GM19035 (cell line): ENCODE results near the gene RSPO4.

Source experiments
- ATAC-seq: cut with Tn5 transposase; IDR thresholded peaks from one replicate; pipeline ENCODE4 v1.9.1; 2021; ENCODE audit not compliant: unreplicated experiment

Gene RSPO4

GRCh38 chr20:971346-971745 is 30.8 kb downstream of the RSPO4 start:
- ATAC-seq = no peak

- no peak for ATAC-seq
These were observed 32.2 kb downstream of the RSPO4 start for GRCh38 chr20:969868-970267.

GRCh38 chr20:967796-968742 is 34.0 kb downstream of the RSPO4 start:
- ATAC-seq = no peak

GRCh38 chr20:965956-966355 is 36.2 kb downstream of the RSPO4 start:
- no peak for ATAC-seq

GRCh38 chr20:963795-964194 is 38.3 kb downstream of the RSPO4 start:
- no peak for ATAC-seq

- ATAC-seq = no peak
These were observed 39.4 kb downstream of the RSPO4 start for GRCh38 chr20:962683-963082.

- ATAC-seq = no peak
These were observed 39.9 kb downstream of the RSPO4 start for GRCh38 chr20:962223-962622.

- ATAC-seq = no peak
These were observed 40.3 kb downstream of the RSPO4 start for GRCh38 chr20:961768-962167.

GRCh38 chr20:959996-960615 is 42.0 kb downstream of the RSPO4 start:
- no peak for ATAC-seq

- no peak for ATAC-seq
These were observed 42.9 kb downstream of the RSPO4 start for GRCh38 chr20:958936-959815.

GRCh38 chr20:957544-957943 is 44.6 kb downstream of the RSPO4 start:
- ATAC-seq = no peak

- no peak for ATAC-seq
These were observed 45.7 kb downstream of the RSPO4 start for GRCh38 chr20:956330-956951.

GRCh38 chr20:955656-956055 is 46.5 kb downstream of the RSPO4 start:
- no peak for ATAC-seq

- ATAC-seq = no peak
These were observed 47.0 kb downstream of the RSPO4 start for GRCh38 chr20:955111-955510.

GRCh38 chr20:953742-954141 is 48.4 kb downstream of the RSPO4 start:
- ATAC-seq = no peak

GRCh38 chr20:952196-952795 is 49.8 kb downstream of the RSPO4 start:
- no peak for ATAC-seq

- no peak for ATAC-seq
These were observed 50.5 kb downstream of the RSPO4 start for GRCh38 chr20:951384-952169.

GRCh38 chr20:949717-950116 is 52.4 kb downstream of the RSPO4 start:
- ATAC-seq = no peak

GRCh38 chr20:946826-947225 is 55.3 kb downstream of the RSPO4 start:
- no peak for ATAC-seq

GRCh38 chr20:945841-946240 is 56.3 kb downstream of the RSPO4 start:
- ATAC-seq = no peak
